GM23248 (cell line): ENCODE results near the gene EP300. TPM values are rescaled to one million over a fixed set of nuclear protein-coding genes. Genes with fewer than 3 reads are reported as not detected.
"Not testable (repeated sequence)": the region's sequence is repeated elsewhere in the genome, so short reads cannot be mapped to it uniquely, and the experiment has no call there.

Experiments used
- DNase-seq: peaks from one replicate; pipeline ENCODE4 v3.0.0-alpha.2; 2015
- H2AFZ ChIP-seq: fragments of 200-600 bp; sonication (generic); 2 replicates; pipeline ENCODE4 v1.6.1; 2016; ENCODE audit warnings: antibody characterized with exemption
- H3F3A ChIP-seq: fragments of 200-600 bp; sonication (generic); 2 replicates; pipeline ENCODE4 v1.6.1; 2016; ENCODE audit warnings: mild to moderate bottlenecking, antibody characterized with exemption, mixed run types; ENCODE audit not compliant: insufficient read depth
- H3K27ac ChIP-seq: fragments of 200-600 bp; sonication (generic); 2 replicates; pipeline ENCODE4 v1.5.1; 2016; ENCODE audit warnings: mild to moderate bottlenecking
- H3K27me3 ChIP-seq: fragments of 200-600 bp; sonication (generic); replicated peaks from 2 replicates; pipeline ENCODE4 v1.6.1; 2016; ENCODE audit warnings: mild to moderate bottlenecking; ENCODE audit not compliant: insufficient read depth
- H3K36me3 ChIP-seq: fragments of 200-600 bp; sonication (generic); 2 replicates; pipeline ENCODE4 v1.6.1; 2016; ENCODE audit warnings: low read depth, mild to moderate bottlenecking
- H3K4me1 ChIP-seq: fragments of 200-600 bp; sonication (generic); 2 replicates; pipeline ENCODE4 v1.6.1; 2016; ENCODE audit warnings: mild to moderate bottlenecking; ENCODE audit not compliant: insufficient read depth
- H3K4me2 ChIP-seq: fragments of 200-600 bp; sonication (generic); one replicate; pipeline ENCODE4 v1.6.1; 2016; ENCODE audit warnings: mild to moderate bottlenecking; ENCODE audit not compliant: unreplicated experiment
- H3K4me3 ChIP-seq: fragments of 200-600 bp; sonication (generic); 2 replicates; pipeline ENCODE4 v1.5.1; 2016; ENCODE audit warnings: mild to moderate bottlenecking
- H3K79me2 ChIP-seq: fragments of 200-600 bp; sonication (generic); 2 replicates; pipeline ENCODE4 v1.6.1; 2016; ENCODE audit warnings: mild to moderate bottlenecking; ENCODE audit not compliant: insufficient read depth
- H3K9ac ChIP-seq: fragments of 200-600 bp; sonication (generic); 2 replicates; pipeline ENCODE4 v1.6.1; 2016; ENCODE audit warnings: mild to moderate bottlenecking
- H3K9me2 ChIP-seq: fragments of 200-600 bp; sonication (generic); 2 replicates; pipeline ENCODE4 v1.6.1; 2016; ENCODE audit warnings: mixed run types, mild to moderate bottlenecking, moderate library complexity; ENCODE audit not compliant: insufficient read depth
- H3K9me3 ChIP-seq: fragments of 200-600 bp; sonication (generic); one replicate; pipeline ENCODE4 v1.6.1; 2017; ENCODE audit warnings: low read depth
- H4K20me1 ChIP-seq: fragments of 200-600 bp; sonication (generic); 2 replicates; pipeline ENCODE4 v1.6.0; 2016; ENCODE audit not compliant: insufficient read depth
- EZH2 ChIP-seq: fragments of 200-600 bp; sonication (generic); IDR thresholded peaks from 2 replicates; pipeline ENCODE4 v1.6.1; 2018; ENCODE audit warnings: antibody characterized with exemption, mild to moderate bottlenecking; ENCODE audit not compliant: insufficient read depth, poor library complexity, severe bottlenecking
- EZH2phosphoT487 ChIP-seq: fragments of 200-600 bp; sonication (generic); IDR thresholded peaks from 2 replicates; pipeline ENCODE4 v1.6.1; 2018; ENCODE audit warnings: antibody characterized with exemption, moderate library complexity, mild to moderate bottlenecking, low read depth; ENCODE audit not compliant: insufficient read depth
- WGBS, 2 experiments: methylation state at CpG; one replicate each; pipeline ENCODE4 v1.1.6; 2015 to 2017; ENCODE audit warnings: low lambda C conversion rate in 2 of 2, low coverage in 1 of 2; ENCODE audit errors: missing lambda C conversion rate in 2 of 2; 5-methylcytosine and 5-hydroxymethylcytosine counted together
- in situ Hi-C: fragments of 300-500 bp; cut with MboI; formaldehyde crosslinking; loops from 2 replicates; pipeline ENCODE4 v1.15.0; 2020
- polyA plus RNA-seq: library from polyadenylated mRNA; unstranded; fragments of >200 nt; fragmentation: Nextera tagmentation; extraction: Ambion mirVana; gene quantifications from 2 replicates; pipeline ENCODE4 v1.2.1, GENCODE V29; 2016
- total RNA-seq: library from RNA; depleted of rRNA; stranded (reverse); fragments of >200 nt; shearing (Covaris generic); gene quantifications from 2 replicates; pipeline ENCODE4 v1.2.3, GENCODE V29; 2014

EP300 gene
- total and polyA plus RNA-seq, 2 experiments from 2014 or later: 11.4 to 18.8 TPM

DNA sequence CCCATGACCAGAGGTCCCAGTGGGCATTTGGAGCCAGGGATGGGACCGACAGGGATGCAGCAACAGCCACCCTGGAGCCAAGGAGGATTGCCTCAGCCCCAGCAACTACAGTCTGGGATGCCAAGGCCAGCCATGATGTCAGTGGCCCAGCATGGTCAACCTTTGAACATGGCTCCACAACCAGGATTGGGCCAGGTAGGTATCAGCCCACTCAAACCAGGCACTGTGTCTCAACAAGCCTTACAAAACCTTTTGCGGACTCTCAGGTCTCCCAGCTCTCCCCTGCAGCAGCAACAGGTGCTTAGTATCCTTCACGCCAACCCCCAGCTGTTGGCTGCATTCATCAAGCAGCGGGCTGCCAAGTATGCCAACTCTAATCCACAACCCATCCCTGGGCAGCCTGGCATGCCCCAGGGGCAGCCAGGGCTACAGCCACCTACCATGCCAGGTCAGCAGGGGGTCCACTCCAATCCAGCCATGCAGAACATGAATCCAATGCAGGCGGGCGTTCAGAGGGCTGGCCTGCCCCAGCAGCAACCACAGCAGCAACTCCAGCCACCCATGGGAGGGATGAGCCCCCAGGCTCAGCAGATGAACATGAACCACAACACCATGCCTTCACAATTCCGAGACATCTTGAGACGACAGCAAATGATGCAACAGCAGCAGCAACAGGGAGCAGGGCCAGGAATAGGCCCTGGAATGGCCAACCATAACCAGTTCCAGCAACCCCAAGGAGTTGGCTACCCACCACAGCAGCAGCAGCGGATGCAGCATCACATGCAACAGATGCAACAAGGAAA, 85.4 kb downstream of the EP300 start:
- H3F3A ChIP-seq: 0 out of 2 replicates have a peak, but pooled peaks cover 7% of the 10 kb centered on the region
- H3K36me3 ChIP-seq: peaks cover 50% of the 10 kb centered on the region
- no peaks in the 10 kb centered on the region for H4K20me1 ChIP-seq
- no peak overlapping the region for H3K9ac ChIP-seq
- no peaks in the 10 kb centered on the region for H3K9me2 ChIP-seq
- no peak overlapping the region for H3K4me3 ChIP-seq
- no peak overlapping the region for H3K4me2 ChIP-seq
- 0 out of 2 replicates have a peak, but pooled peaks cover 4% of the 10 kb centered on the region for H3K79me2 ChIP-seq
- WGBS, 2 experiments: 80 to 84% methylated on average over 9 of the region's 9 CpGs
- DNase-seq: no peak
- H3K27ac ChIP-seq: no peak overlapping the region
- no peaks in the 10 kb centered on the region for H3K9me3 ChIP-seq
- TF ChIP-seq EZH2phosphoT487: no peak
- no peak for TF ChIP-seq EZH2
- H3K27me3 ChIP-seq: no peaks in the 10 kb centered on the region
- no peak overlapping the region for H2AFZ ChIP-seq
- in situ Hi-C loops: no loop called here
- H3K4me1 ChIP-seq: no peaks in the 10 kb centered on the region

DNA sequence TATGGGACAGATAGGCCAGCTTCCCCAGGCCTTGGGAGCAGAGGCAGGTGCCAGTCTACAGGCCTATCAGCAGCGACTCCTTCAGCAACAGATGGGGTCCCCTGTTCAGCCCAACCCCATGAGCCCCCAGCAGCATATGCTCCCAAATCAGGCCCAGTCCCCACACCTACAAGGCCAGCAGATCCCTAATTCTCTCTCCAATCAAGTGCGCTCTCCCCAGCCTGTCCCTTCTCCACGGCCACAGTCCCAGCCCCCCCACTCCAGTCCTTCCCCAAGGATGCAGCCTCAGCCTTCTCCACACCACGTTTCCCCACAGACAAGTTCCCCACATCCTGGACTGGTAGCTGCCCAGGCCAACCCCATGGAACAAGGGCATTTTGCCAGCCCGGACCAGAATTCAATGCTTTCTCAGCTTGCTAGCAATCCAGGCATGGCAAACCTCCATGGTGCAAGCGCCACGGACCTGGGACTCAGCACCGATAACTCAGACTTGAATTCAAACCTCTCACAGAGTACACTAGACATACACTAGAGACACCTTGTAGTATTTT, 86.1 kb downstream of the EP300 start:
- TF ChIP-seq EZH2phosphoT487 (no peak), EZH2 (no peak)
- peaks cover 43% of the 10 kb centered on the region for H3K36me3 ChIP-seq

GRCh38 chr22:41180362-41180761, 88.0 kb downstream of the EP300 start:
- H4K20me1 ChIP-seq, H3K79me2 ChIP-seq, H3K4me2 ChIP-seq, H3K9ac ChIP-seq, H3F3A ChIP-seq, H2AFZ ChIP-seq, H3K27me3 ChIP-seq, H3K27ac ChIP-seq, in situ Hi-C loops, DNase-seq, H3K9me3 ChIP-seq, H3K9me2 ChIP-seq, H3K4me3 ChIP-seq, H3K4me1 ChIP-seq: not testable (repeated sequence)
- 84 to 85% methylated on average over 6 of the region's 6 CpGs for WGBS, 2 experiments
- peaks cover 29% of the 10 kb centered on the region; the same call in 1 of the 2 replicates for H3K36me3 ChIP-seq

More for the DNA sequence above, 86.1 kb downstream of the EP300 start:
- H3K27ac ChIP-seq: no peak overlapping the region
- 0 out of 2 replicates have a peak, but pooled peaks cover 7% of the 10 kb centered on the region for H3F3A ChIP-seq
- H3K4me3 ChIP-seq: no peak overlapping the region
- no peaks in the 10 kb centered on the region for H3K4me1 ChIP-seq
- no peak overlapping the region for H3K4me2 ChIP-seq
- H3K9me2 ChIP-seq: no peaks in the 10 kb centered on the region
- no peak for DNase-seq
- no peak overlapping the region for H3K9ac ChIP-seq
- no peak overlapping the region for H2AFZ ChIP-seq
- in situ Hi-C loops: no loop called here
- H3K79me2 ChIP-seq: 0 out of 2 replicates have a peak, but pooled peaks cover under 1% of the 10 kb centered on the region
- 74 to 85% methylated on average over 7 to 8 of the region's 8 CpGs for WGBS, 2 experiments
- no peaks in the 10 kb centered on the region for H3K27me3 ChIP-seq
- H4K20me1 ChIP-seq: no peaks in the 10 kb centered on the region
- H3K9me3 ChIP-seq: no peaks in the 10 kb centered on the region

DNA sequence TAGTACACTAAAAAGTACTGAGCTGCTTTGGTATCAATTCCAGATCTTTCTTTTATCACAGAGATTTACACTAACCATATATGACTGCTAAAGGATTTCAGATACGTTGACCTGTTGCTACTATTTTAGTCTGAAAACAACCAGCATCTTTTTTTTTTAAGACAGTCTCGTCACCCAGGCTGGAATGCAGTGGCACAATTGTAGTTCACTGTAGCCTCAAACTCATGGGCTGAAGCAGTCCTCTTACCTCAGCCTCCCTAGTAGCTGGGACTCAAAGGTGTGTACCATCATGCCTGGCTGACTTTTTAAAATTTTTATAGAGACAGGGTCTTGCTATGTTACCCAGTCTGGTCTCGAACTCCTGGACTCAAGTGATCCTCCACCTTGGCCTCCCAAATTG, 88.5 kb downstream of the EP300 start:
- H3K27me3 ChIP-seq: no peaks in the 10 kb centered on the region
- H3K27ac ChIP-seq: no peak overlapping the region
- no peaks in the 10 kb centered on the region for H3K79me2 ChIP-seq
- H3K4me3 ChIP-seq: no peak overlapping the region
- H3K9me2 ChIP-seq: no peaks in the 10 kb centered on the region
- WGBS, 2 experiments: 90 to 91% methylated on average over 3 of the region's 3 CpGs
- no peak overlapping the region for H2AFZ ChIP-seq
- peaks cover 25% of the 10 kb centered on the region; the same call in 1 of the 2 replicates for H3K36me3 ChIP-seq
- no peaks in the 10 kb centered on the region for H3K4me1 ChIP-seq
- no peaks in the 10 kb centered on the region for H3F3A ChIP-seq
- in situ Hi-C loops: no loop called here
- H4K20me1 ChIP-seq: no peaks in the 10 kb centered on the region
- no peak overlapping the region for H3K9ac ChIP-seq
- no peak overlapping the region for H3K4me2 ChIP-seq
- no peaks in the 10 kb centered on the region for H3K9me3 ChIP-seq
- TF ChIP-seq EZH2phosphoT487: no peak
- no peak for TF ChIP-seq EZH2
- DNase-seq: no peak
